CD4-positive, alpha-beta T cell treated with Interleukin-6 for 4 hours (primary cell): ENCODE results near the gene TMEM212.
"Not testable (repeated sequence)": the region's sequence is repeated elsewhere in the genome, so short reads cannot be mapped to it uniquely, and the experiment has no call there.

Source experiments
- DNase-seq: peaks from one replicate; pipeline ENCODE4 v3.0.0-alpha.2; 2020; ENCODE audit warnings: mixed read lengths

TMEM212 gene

GRCh38 chr3:171813897-171814460 is 29.2 kb upstream of the TMEM212 start:
- DNase-seq, result no peak

GRCh38 chr3:171814662-171815061 is 28.5 kb upstream of the TMEM212 start:
- DNase-seq, result not testable (repeated sequence)

- no peak for DNase-seq
Observed at GRCh38 chr3:171815973-171816595, 27.1 kb upstream of the TMEM212 start.

- DNase-seq, result no peak
Observed at GRCh38 chr3:171817074-171817800, 25.9 kb upstream of the TMEM212 start.

GRCh38 chr3:171821044-171821443 is 22.1 kb upstream of the TMEM212 start:
- no peak for DNase-seq

GRCh38 chr3:171821778-171822358 is 21.3 kb upstream of the TMEM212 start:
- no peak for DNase-seq

- no peak for DNase-seq
Observed at GRCh38 chr3:171822431-171823106, 20.6 kb upstream of the TMEM212 start.

- DNase-seq, result no peak
Observed at GRCh38 chr3:171824116-171824515, 19.0 kb upstream of the TMEM212 start.

- DNase-seq, result no peak
Observed at GRCh38 chr3:171824824-171825221, 18.3 kb upstream of the TMEM212 start.

GRCh38 chr3:171825222-171825828 is 17.8 kb upstream of the TMEM212 start:
- DNase-seq, result no peak

- no peak for DNase-seq
Observed at GRCh38 chr3:171827385-171827784, 15.8 kb upstream of the TMEM212 start.

- DNase-seq, result peak; percentile 2
Observed at GRCh38 chr3:171827836-171828458, 15.2 kb upstream of the TMEM212 start.

GRCh38 chr3:171828902-171829770 is 14.0 kb upstream of the TMEM212 start:
- no peak for DNase-seq

GRCh38 chr3:171829841-171830517 is 13.2 kb upstream of the TMEM212 start:
- peak; percentile 7 for DNase-seq

- DNase-seq, result no peak
Observed at GRCh38 chr3:171830518-171830875, 12.7 kb upstream of the TMEM212 start.

GRCh38 chr3:171831936-171832335 is 11.2 kb upstream of the TMEM212 start:
- DNase-seq, result no peak

GRCh38 chr3:171832989-171833388 is 10.2 kb upstream of the TMEM212 start:
- DNase-seq, result no peak

GRCh38 chr3:171833789-171834460 is 9.2 kb upstream of the TMEM212 start:
- no peak for DNase-seq

GRCh38 chr3:171834461-171834801 is 8.7 kb upstream of the TMEM212 start:
- no peak for DNase-seq

GRCh38 chr3:171835116-171835515 is 8.0 kb upstream of the TMEM212 start:
- no peak for DNase-seq
